Chondrocyte (in vitro differentiated cells): ENCODE data around the gene CENPQ. TPM values are rescaled to one million over a fixed set of nuclear protein-coding genes. Genes with fewer than 3 reads are reported as not detected.

Source experiments
- DNase-seq: peaks from one replicate; pipeline ENCODE4 v3.0.0; 2021; ENCODE audit warnings: mixed read lengths, low spot score
- H3K27ac Mint-ChIP-seq: one replicate; pipeline ENCODE4 v1.8.0; 2021; ENCODE audit warnings: mild to moderate bottlenecking, moderate library complexity, mixed read lengths; ENCODE audit not compliant: unreplicated experiment
- H3K27me3 Mint-ChIP-seq: 2 replicates; pipeline ENCODE4 v1.8.0; 2021; ENCODE audit warnings: low read depth, mixed read lengths
- H3K36me3 Mint-ChIP-seq: 2 replicates; pipeline ENCODE4 v1.8.0; 2021; ENCODE audit warnings: low read depth, mixed read lengths
- H3K4me1 Mint-ChIP-seq: 2 replicates; pipeline ENCODE4 v1.8.0; 2021; ENCODE audit warnings: low read depth, mild to moderate bottlenecking, mixed read lengths
- H3K4me3 Mint-ChIP-seq: one replicate; pipeline ENCODE4 v1.8.0; 2021; ENCODE audit warnings: mild to moderate bottlenecking, moderate library complexity, mixed read lengths; ENCODE audit not compliant: unreplicated experiment
- H3K9me3 Mint-ChIP-seq: 2 replicates; pipeline ENCODE4 v1.8.0; 2021; ENCODE audit warnings: low read depth, mixed read lengths
- CTCF ChIP-seq: fragments of 200-600 bp; sonication (generic); IDR thresholded peaks from 2 replicates; pipeline ENCODE4 v1.5.0; 2021; ENCODE audit warnings: antibody characterized with exemption, mild to moderate bottlenecking, moderate library complexity
- total RNA-seq: library from RNA; stranded (reverse); gene quantifications from 3 replicates; pipeline ENCODE4 v1.2.1, GENCODE V29; 2021

CENPQ gene
- total RNA-seq, 1 donor from 2014 or later: 2.6 TPM

- DNase-seq: no peak
- Mint-ChIP-seq H3K9me3 (peaks cover 2% of the 10 kb centered on the region), H3K36me3 (no peaks in the 10 kb centered on the region), H3K4me3 (no peak overlapping the region), H3K4me1 (peaks cover 5% of the 10 kb centered on the region), H3K27ac (no peak overlapping the region), H3K27me3 (peaks cover 7% of the 10 kb centered on the region)
- no peak for TF ChIP-seq CTCF
Measured at GRCh38 chr6:49515485-49516146, 52.4 kb downstream of the CENPQ start.

- Mint-ChIP-seq H3K4me3 (no peak overlapping the region), H3K9me3 (peaks cover 2% of the 10 kb centered on the region), H3K27ac (no peak overlapping the region), H3K27me3 (peaks cover 7% of the 10 kb centered on the region), H3K36me3 (no peaks in the 10 kb centered on the region), H3K4me1 (peaks cover 5% of the 10 kb centered on the region)
- DNase-seq: no peak
- no peak for TF ChIP-seq CTCF
Measured at GRCh38 chr6:49516147-49516505, 53.0 kb downstream of the CENPQ start.

- Mint-ChIP-seq H3K36me3 (no peaks in the 10 kb centered on the region), H3K4me1 (peaks cover 5% of the 10 kb centered on the region), H3K9me3 (peaks cover 2% of the 10 kb centered on the region), H3K27ac (no peak overlapping the region), H3K4me3 (no peak overlapping the region), H3K27me3 (peaks cover 5% of the 10 kb centered on the region)
- no peak for DNase-seq
- TF ChIP-seq CTCF: no peak
Measured at GRCh38 chr6:49517919-49518318, 54.7 kb downstream of the CENPQ start.

GRCh38 chr6:49519660-49520059 is 56.5 kb downstream of the CENPQ start:
- Mint-ChIP-seq H3K27ac (no peak overlapping the region), H3K4me3 (no peak overlapping the region), H3K36me3 (no peaks in the 10 kb centered on the region), H3K27me3 (peaks cover 5% of the 10 kb centered on the region), H3K9me3 (peaks cover 2% of the 10 kb centered on the region), H3K4me1 (no peaks in the 10 kb centered on the region)
- DNase-seq: no peak
- no peak for TF ChIP-seq CTCF

- Mint-ChIP-seq H3K4me1 (no peaks in the 10 kb centered on the region), H3K9me3 (peaks cover 2% of the 10 kb centered on the region), H3K36me3 (no peaks in the 10 kb centered on the region), H3K27me3 (peaks cover 5% of the 10 kb centered on the region), H3K4me3 (no peak overlapping the region), H3K27ac (no peak overlapping the region)
- no peak for DNase-seq
- TF ChIP-seq CTCF: no peak
Measured at GRCh38 chr6:49522710-49523593, 59.8 kb downstream of the CENPQ start.
